ENCODE data around the gene FOXP1.

The FOXP1 gene

GRCh38 chr3:71512544-71512943, 71.0 kb downstream of the FOXP1 start:
- H3K27me3 ChIP-seq (ENCODE audit: insufficient read depth, low read depth, severe bottlenecking) = no peaks in the 10 kb centered on the region
- TF ChIP-seq CTCF (IDR thresholded peaks at IDR 0.05; ENCODE audit: low read depth, low read length) = no peak
- H3K27ac ChIP-seq = no peak overlapping the region
- no peak for DNase-seq
- no peaks in the 10 kb centered on the region for H3K9me3 ChIP-seq (ENCODE audit: severe bottlenecking)
- H3K36me3 ChIP-seq = no peaks in the 10 kb centered on the region
- H3K4me3 ChIP-seq (ENCODE audit: low read depth, low read length) = no peak overlapping the region

GRCh38 chr3:71512000-71512399, 71.5 kb downstream of the FOXP1 start:
- no peak for TF ChIP-seq CTCF (IDR thresholded peaks at IDR 0.05; ENCODE audit: low read depth, low read length)
- no peaks in the 10 kb centered on the region for H3K36me3 ChIP-seq
- H3K27me3 ChIP-seq (ENCODE audit: insufficient read depth, low read depth, severe bottlenecking) = no peaks in the 10 kb centered on the region
- no peak for DNase-seq
- no peak overlapping the region for H3K4me3 ChIP-seq (ENCODE audit: low read depth, low read length)
- no peaks in the 10 kb centered on the region for H3K9me3 ChIP-seq (ENCODE audit: severe bottlenecking)
- no peak overlapping the region for H3K27ac ChIP-seq

- H3K4me3 ChIP-seq (ENCODE audit: low read depth, low read length) = no peak overlapping the region
- H3K27me3 ChIP-seq (ENCODE audit: insufficient read depth, low read depth, severe bottlenecking) = no peaks in the 10 kb centered on the region
- no peaks in the 10 kb centered on the region for H3K36me3 ChIP-seq
- H3K9me3 ChIP-seq (ENCODE audit: severe bottlenecking) = no peaks in the 10 kb centered on the region
- no peak for TF ChIP-seq CTCF (IDR thresholded peaks at IDR 0.05; ENCODE audit: low read depth, low read length)
- DNase-seq = no peak
- H3K27ac ChIP-seq = no peak overlapping the region
These were observed 72.1 kb downstream of the FOXP1 start for GRCh38 chr3:71511446-71511845.

- TF ChIP-seq CTCF (IDR thresholded peaks at IDR 0.05; ENCODE audit: low read depth, low read length) = no peak
- Histone ChIP-seq H3K27ac (no peak overlapping the region), H3K4me3 (ENCODE audit: low read depth, low read length) (no peak overlapping the region), H3K36me3 (no peaks in the 10 kb centered on the region), H3K27me3 (ENCODE audit: insufficient read depth, low read depth, severe bottlenecking) (no peaks in the 10 kb centered on the region), H3K9me3 (ENCODE audit: severe bottlenecking) (no peaks in the 10 kb centered on the region)
- DNase-seq = no peak
These were observed 72.5 kb downstream of the FOXP1 start for GRCh38 chr3:71511037-71511436.

- Histone ChIP-seq H3K36me3 (no peaks in the 10 kb centered on the region), H3K4me3 (ENCODE audit: low read depth, low read length) (no peak overlapping the region), H3K27ac (no peak overlapping the region), H3K27me3 (ENCODE audit: insufficient read depth, low read depth, severe bottlenecking) (no peaks in the 10 kb centered on the region), H3K9me3 (ENCODE audit: severe bottlenecking) (no peaks in the 10 kb centered on the region)
- no peak for TF ChIP-seq CTCF (IDR thresholded peaks at IDR 0.05; ENCODE audit: low read depth, low read length)
- no peak for DNase-seq
These were observed 73.0 kb downstream of the FOXP1 start for GRCh38 chr3:71510510-71510909.

- H3K27me3 ChIP-seq (ENCODE audit: insufficient read depth, low read depth, severe bottlenecking) = no peaks in the 10 kb centered on the region
- H3K36me3 ChIP-seq = no peaks in the 10 kb centered on the region
- no peaks in the 10 kb centered on the region for H3K9me3 ChIP-seq (ENCODE audit: severe bottlenecking)
- H3K27ac ChIP-seq = no peak overlapping the region
- DNase-seq = no peak
- no peak for TF ChIP-seq CTCF (IDR thresholded peaks at IDR 0.05; ENCODE audit: low read depth, low read length)
- H3K4me3 ChIP-seq (ENCODE audit: low read depth, low read length) = no peak overlapping the region
These were observed 74.5 kb downstream of the FOXP1 start for GRCh38 chr3:71509066-71509465.

All from WERI-Rb-1 (cell line).